ENCODE measurements around the gene RAET1E.
"Not testable (repeated sequence)": the region's sequence is repeated elsewhere in the genome, so short reads cannot be mapped to it uniquely, and the experiment has no call there.

RAET1E gene

GRCh38 chr6:149934249-149935156 lies 36.6 kb upstream of the RAET1E start:
- H3K4me3 ChIP-seq (ENCODE audit: low read length), result no peak overlapping the region
- no peak for DNase-seq (ENCODE audit: low read depth)
- TF ChIP-seq, protein P1, sequence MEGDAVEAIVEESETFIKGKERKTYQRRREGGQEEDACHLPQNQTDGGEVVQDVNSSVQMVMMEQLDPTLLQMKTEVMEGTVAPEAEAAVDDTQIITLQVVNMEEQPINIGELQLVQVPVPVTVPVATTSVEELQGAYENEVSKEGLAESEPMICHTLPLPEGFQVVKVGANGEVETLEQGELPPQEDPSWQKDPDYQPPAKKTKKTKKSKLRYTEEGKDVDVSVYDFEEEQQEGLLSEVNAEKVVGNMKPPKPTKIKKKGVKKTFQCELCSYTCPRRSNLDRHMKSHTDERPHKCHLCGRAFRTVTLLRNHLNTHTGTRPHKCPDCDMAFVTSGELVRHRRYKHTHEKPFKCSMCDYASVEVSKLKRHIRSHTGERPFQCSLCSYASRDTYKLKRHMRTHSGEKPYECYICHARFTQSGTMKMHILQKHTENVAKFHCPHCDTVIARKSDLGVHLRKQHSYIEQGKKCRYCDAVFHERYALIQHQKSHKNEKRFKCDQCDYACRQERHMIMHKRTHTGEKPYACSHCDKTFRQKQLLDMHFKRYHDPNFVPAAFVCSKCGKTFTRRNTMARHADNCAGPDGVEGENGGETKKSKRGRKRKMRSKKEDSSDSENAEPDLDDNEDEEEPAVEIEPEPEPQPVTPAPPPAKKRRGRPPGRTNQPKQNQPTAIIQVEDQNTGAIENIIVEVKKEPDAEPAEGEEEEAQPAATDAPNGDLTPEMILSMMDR (conservative IDR thresholded peaks at IDR 0.05; ENCODE audit: low read depth, low read length), result peak; percentile 74

- DNase-seq (ENCODE audit: low read depth), result no peak
- no peak overlapping the region for H3K4me3 ChIP-seq (ENCODE audit: low read length)
- TF ChIP-seq, protein P1 (conservative IDR thresholded peaks at IDR 0.05; ENCODE audit: low read depth, low read length), result no peak
These were observed 35.5 kb upstream of the RAET1E start for GRCh38 chr6:149933461-149933860.

- H3K4me3 ChIP-seq (ENCODE audit: low read length), result no peak overlapping the region
- TF ChIP-seq, protein P1 (conservative IDR thresholded peaks at IDR 0.05; ENCODE audit: low read depth, low read length), result no peak
- no peak for DNase-seq (ENCODE audit: low read depth)
These were observed 35.1 kb upstream of the RAET1E start for GRCh38 chr6:149933036-149933435.

GRCh38 chr6:149931501-149931900 lies 33.6 kb upstream of the RAET1E start:
- no peak for DNase-seq (ENCODE audit: low read depth)
- TF ChIP-seq, protein P1 (conservative IDR thresholded peaks at IDR 0.05; ENCODE audit: low read depth, low read length), result no peak

DNA sequence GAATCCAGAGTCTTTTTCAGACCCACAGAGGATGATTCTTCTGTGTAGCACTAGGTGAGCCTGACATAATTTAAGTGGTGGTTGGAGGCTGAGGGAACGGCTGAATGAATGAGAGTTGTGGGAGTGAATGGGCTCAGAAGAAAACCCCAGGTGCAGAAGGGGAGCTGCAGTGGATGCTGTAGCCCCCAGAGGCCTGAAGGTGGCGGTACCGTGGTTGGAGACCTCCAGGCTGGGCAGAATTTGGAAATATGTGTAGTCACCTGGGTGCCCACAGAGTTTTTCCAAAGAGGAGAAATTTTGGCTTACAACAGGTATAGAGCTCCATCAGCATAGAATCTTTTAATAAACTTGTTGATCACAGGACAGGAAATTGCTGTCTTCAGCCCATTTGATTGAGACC lies 31.5 kb upstream of the RAET1E start:
- TF ChIP-seq, protein P1 (conservative IDR thresholded peaks at IDR 0.05; ENCODE audit: low read depth, low read length), result peak; percentile 77
- H3K4me3 ChIP-seq (ENCODE audit: low read length), result no peak overlapping the region
- no peak for DNase-seq (ENCODE audit: low read depth)

More at GRCh38 chr6:149931501-149931900, 33.6 kb upstream of the RAET1E start:
- H3K4me3 ChIP-seq (ENCODE audit: low read length), result no peak overlapping the region

DNA sequence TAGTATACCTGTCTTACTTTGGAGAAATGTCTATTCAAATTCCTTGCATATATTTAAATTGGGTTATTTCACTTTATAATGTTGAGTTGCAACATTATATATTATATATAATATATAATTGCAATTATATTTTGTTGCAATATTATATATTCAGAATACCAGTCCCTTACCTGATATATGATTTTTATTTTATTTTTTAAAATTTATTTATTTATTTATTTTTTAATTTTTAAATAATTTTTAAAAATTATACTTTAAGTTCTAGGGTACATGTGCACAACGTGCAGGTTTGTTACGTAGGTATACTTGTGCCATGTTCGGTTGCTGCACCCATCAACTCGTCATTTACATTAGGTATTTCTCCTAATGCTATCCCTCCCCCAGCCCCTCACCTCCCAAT lies 29.1 kb upstream of the RAET1E start:
- not testable (repeated sequence) for H3K4me3 ChIP-seq (ENCODE audit: low read length); DNase-seq (ENCODE audit: low read depth)

DNA sequence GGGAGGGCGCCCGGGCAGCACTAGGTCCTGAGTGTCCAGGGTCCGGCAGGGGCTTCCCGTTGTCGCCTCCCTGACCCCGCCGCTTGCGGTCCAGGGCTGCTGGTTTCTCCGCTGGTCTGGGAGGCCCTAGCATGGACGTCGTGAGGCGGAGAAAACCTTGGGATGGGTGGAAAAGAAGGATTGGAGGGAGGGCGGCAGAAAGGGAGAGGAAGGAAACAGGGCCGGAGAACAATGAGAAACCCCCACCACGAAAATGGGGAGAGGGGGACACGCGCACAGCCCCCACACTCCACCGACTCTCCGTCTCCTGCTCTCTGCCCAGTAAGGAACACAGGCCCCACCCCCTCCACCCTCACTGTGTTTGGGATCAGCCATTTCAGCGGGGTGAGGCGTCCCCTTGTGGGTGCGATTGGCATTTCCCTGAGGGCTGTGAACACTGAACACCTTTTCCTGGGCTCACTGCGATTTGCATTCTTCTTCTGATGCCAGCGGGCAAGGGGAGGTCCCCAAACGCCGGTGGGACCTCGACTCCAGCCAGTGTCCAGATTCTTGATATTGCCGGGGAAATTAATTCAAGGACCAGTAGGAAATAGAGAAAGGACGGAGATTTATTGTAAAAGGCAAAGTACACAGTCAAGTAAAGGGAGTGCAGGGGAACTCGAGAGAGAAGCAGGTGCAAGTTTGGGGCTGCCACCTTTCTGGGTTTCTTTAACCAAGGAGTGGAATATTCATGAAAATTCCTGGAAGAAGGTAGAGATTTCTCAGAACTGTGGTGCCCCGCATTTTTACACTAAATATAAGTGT lies 28.3 kb upstream of the RAET1E start:
- peak overlapping the region; percentile 62 for H3K4me3 ChIP-seq (ENCODE audit: low read length)
- peak; percentile 18 for DNase-seq (ENCODE audit: low read depth)
- TF ChIP-seq, protein P1 (conservative IDR thresholded peaks at IDR 0.05; ENCODE audit: low read depth, low read length), result peak; percentile 93

Data from retinal pigment epithelial cell (primary cell).